Cardiac muscle cell (in vitro differentiated cells and primary cell): ENCODE results near the gene NFATC1. TPM values are rescaled to one million over a fixed set of nuclear protein-coding genes. Genes with fewer than 3 reads are reported as not detected.

Experiments
- DNase-seq, 2 donors: peaks; one replicate each; pipeline versions ENCODE4 v3.0.0 to v3.0.0-alpha.2; 2010 to 2017; ENCODE audit warnings: low read depth in 1 of 2, low spot score in 1 of 2
- H3K27ac ChIP-seq: fragments of 200-600 bp; sonication (generic); 2 replicates; pipeline ENCODE4 v1.5.1; 2016
- H3K27me3 ChIP-seq: fragments of 200-600 bp; sonication (generic); 2 replicates; pipeline ENCODE4 v1.6.0; 2016; ENCODE audit warnings: control low read depth
- H3K36me3 ChIP-seq: fragments of 200-600 bp; sonication (generic); 2 replicates; pipeline ENCODE4 v1.5.1; 2016; ENCODE audit warnings: control low read depth
- H3K4me1 ChIP-seq: fragments of 200-600 bp; sonication (generic); 2 replicates; pipeline ENCODE4 v1.8.1; 2017; ENCODE audit warnings: low read depth, mild to moderate bottlenecking, mixed run types
- H3K4me3 ChIP-seq: fragments of 200-600 bp; sonication (generic); 2 replicates; pipeline ENCODE4 v1.5.1; 2016; ENCODE audit warnings: mild to moderate bottlenecking
- H3K9me3 ChIP-seq: fragments of 200-600 bp; sonication (generic); 2 replicates; pipeline ENCODE4 v1.5.1; 2017; ENCODE audit warnings: low read depth, mild to moderate bottlenecking, control low read depth
- polyA plus RNA-seq: library from polyadenylated mRNA; unstranded; fragments of >200 nt; fragmentation: Nextera tagmentation; extraction: Ambion mirVana; gene quantifications from 2 replicates; pipeline ENCODE4 v1.2.1, GENCODE V29; 2016
- total RNA-seq: library from RNA; depleted of rRNA; stranded (reverse); fragments of >200 nt; gene quantifications from 2 replicates; pipeline ENCODE4 v1.2.3, GENCODE V29; 2016
- TF ChIP-seq, protein P1 (sequence below): IDR thresholded peaks from 2 replicates; pipeline ENCODE4 v1.5.1; 2012; ENCODE audit warnings: low read depth, mild to moderate bottlenecking, low read length

NFATC1 gene
- total and polyA plus RNA-seq, 2 experiments from 2014 or later: 10.8 to 11.7 TPM

DNA sequence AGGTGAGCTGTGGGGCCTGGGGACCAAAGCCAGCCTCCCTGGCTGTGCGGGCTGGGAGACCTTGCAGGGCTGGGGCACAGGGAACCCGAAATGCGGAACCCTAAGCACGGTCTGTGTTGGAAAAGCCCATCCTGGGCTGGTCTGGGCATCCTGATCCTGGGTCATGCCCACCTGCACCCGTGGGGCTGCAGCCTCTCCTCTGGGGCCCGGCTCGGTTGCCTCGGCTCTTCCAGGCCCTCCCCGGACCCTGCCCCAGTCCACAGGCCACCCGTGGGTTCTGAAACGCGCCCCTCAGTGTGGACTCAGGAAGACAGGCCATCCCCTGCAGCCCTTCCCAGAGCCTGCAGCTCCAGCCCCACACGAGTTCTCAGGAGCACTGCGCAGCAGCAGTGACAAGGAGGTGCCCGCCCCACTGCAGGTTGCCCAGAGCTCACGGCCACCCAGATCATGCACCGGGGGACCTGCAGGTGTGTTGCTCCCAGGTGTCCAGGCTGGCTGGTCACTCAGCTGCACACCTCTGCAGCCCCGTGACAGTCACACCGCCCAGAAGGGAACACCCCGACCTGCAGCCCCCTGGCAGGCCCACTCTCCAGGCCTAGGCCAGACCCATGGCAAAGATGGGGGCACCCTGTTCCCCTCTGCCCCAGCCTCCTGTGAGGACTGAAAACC, 12.2 kb upstream of the NFATC1 start:
- Histone ChIP-seq H3K4me1 (no peaks in the 10 kb centered on the region), H3K9me3 (no peaks in the 10 kb centered on the region), H3K4me3 (no peak overlapping the region), H3K27ac (no peak overlapping the region), H3K27me3 (no peaks in the 10 kb centered on the region), H3K36me3 (no peaks in the 10 kb centered on the region)
- no peak for DNase-seq
- TF ChIP-seq, protein P1, sequence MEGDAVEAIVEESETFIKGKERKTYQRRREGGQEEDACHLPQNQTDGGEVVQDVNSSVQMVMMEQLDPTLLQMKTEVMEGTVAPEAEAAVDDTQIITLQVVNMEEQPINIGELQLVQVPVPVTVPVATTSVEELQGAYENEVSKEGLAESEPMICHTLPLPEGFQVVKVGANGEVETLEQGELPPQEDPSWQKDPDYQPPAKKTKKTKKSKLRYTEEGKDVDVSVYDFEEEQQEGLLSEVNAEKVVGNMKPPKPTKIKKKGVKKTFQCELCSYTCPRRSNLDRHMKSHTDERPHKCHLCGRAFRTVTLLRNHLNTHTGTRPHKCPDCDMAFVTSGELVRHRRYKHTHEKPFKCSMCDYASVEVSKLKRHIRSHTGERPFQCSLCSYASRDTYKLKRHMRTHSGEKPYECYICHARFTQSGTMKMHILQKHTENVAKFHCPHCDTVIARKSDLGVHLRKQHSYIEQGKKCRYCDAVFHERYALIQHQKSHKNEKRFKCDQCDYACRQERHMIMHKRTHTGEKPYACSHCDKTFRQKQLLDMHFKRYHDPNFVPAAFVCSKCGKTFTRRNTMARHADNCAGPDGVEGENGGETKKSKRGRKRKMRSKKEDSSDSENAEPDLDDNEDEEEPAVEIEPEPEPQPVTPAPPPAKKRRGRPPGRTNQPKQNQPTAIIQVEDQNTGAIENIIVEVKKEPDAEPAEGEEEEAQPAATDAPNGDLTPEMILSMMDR: no peak

DNA sequence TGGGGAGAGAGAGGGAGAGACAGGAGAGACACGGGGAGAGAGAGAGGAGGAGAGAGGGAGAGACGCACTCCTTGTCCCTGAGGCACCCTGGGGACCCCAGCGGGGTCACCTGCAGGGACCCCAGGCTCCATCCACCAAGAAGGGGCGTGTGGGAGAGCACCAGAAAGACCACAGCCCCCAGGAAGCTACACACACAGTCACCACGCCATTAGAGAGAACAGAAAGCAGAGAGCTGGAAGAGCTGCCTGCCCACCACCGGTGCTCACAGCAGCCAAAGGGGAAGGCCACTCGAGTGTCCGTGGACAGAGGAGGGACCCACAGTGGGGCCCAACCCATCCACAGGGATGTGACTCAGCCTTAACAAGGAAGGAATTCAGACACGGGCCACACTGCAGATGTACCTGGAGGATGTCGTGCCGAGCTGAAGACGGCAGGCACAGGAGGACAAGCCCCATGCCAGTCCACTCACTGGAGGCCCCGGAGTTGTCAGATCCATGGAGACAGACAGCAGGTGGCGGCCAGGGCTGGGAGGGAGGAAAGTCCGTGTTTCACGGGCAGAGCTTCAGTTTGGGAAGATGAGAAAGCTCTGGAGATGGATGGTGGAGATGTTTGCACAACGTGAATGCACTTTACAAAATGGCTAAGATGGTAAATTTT, 11.5 kb upstream of the NFATC1 start:
- Histone ChIP-seq H3K4me1 (no peaks in the 10 kb centered on the region), H3K27me3 (no peaks in the 10 kb centered on the region), H3K36me3 (no peaks in the 10 kb centered on the region), H3K4me3 (no peak overlapping the region), H3K27ac (no peak overlapping the region), H3K9me3 (no peaks in the 10 kb centered on the region)
- DNase-seq: no peak
- TF ChIP-seq, protein P1: no peak

DNA sequence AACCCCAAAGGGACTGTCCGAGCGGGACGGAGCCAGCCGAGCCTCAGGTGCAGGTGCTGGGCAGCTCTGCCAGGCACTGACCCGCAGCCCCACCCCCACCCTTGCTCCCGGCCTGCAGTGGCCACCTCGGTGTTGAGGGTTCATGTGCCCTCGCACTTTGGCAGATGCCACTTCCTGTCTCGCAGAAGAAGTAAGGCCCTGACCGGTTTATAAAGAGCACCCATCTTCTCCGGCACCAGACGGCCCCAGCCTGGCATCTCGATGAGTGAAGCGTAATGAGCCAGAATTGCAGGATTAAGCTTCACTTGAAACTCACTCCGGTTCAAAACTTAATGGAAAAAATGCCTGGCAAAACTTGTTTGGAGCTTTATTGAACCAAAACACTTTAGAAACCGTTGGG, 10.9 kb upstream of the NFATC1 start:
- DNase-seq: no peak
- Histone ChIP-seq H3K4me3 (no peak overlapping the region), H3K27me3 (no peaks in the 10 kb centered on the region), H3K27ac (no peak overlapping the region), H3K4me1 (no peaks in the 10 kb centered on the region), H3K9me3 (no peaks in the 10 kb centered on the region), H3K36me3 (no peaks in the 10 kb centered on the region)
- TF ChIP-seq, protein P1: no peak

DNA sequence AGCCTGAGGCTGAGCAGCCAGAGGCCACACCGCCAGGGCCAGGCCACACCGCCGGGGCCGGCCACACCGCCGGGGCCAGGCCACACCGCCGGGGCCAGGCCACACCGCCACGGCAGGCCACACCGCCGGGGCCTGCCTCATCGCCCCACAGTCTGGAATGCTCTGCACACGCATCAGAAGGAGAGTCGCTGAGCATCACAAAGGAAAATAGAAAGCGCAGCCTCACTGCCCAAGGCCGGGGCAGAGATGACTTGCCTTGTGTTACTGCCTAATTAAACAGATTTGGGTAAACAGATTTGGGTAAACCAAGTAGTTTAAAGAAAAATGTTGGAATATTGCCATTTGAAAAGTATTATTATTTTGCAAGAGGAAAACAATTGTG, 10.4 kb upstream of the NFATC1 start:
- Histone ChIP-seq H3K36me3 (no peaks in the 10 kb centered on the region), H3K27ac (no peak overlapping the region), H3K9me3 (no peaks in the 10 kb centered on the region), H3K4me3 (no peak overlapping the region), H3K27me3 (no peaks in the 10 kb centered on the region), H3K4me1 (no peaks in the 10 kb centered on the region)
- TF ChIP-seq, protein P1: no peak
- DNase-seq: no peak

DNA sequence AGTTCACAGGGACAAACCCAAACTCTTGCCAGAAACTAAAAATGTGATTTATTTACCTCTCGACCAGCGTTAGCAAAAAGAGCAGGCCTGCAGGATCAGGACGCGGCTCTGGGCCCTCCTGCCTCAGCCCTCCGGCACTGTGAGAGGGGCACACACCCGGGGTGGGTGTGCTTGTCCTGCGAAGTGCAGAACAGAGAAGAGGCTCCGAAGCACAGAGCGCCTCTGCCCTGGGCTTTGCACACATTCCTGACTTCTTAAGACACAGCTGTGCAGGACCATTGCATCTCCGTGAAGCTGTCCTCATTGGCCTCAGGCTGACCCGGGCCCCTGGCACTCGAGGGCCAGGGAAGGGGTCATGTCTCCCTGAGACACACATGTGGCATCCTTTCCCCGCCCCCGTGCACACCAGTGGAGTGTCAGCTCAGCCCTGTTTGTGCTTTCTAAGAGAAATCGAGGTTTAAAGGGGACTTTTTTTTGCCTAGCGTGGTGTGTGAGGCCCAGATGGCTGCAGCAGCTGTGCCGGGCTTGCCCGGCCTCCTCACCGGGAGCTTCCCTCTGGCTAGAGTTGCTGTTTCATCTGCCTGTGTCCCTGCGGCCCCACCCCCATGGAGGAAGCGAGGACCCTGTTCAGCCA, 9.9 kb upstream of the NFATC1 start:
- Histone ChIP-seq H3K9me3 (no peaks in the 10 kb centered on the region), H3K27ac (no peak overlapping the region), H3K4me1 (no peaks in the 10 kb centered on the region), H3K36me3 (no peaks in the 10 kb centered on the region), H3K4me3 (no peak overlapping the region), H3K27me3 (peaks cover 3% of the 10 kb centered on the region)
- DNase-seq: no peak
- TF ChIP-seq, protein P1: no peak
